Middle frontal gyrus (tissue), 1 donor: ENCODE data around the gene TUT4.

Source experiments
- DNase-seq: peaks from one replicate; pipeline ENCODE4 v3.0.0-alpha.2; 2015; ENCODE audit warnings: low spot score; ENCODE audit errors: extremely low spot score

Gene TUT4

GRCh38 chr1:52404975-52405338 is 147.9 kb downstream of the TUT4 start:
- no peak for DNase-seq

GRCh38 chr1:52404116-52404974 is 148.5 kb downstream of the TUT4 start, which contains the start of the genes ORC1 and PRPF38A:
Gene ORC1 (minus strand): TSS chr1:52404423. CDS start chr1:52402223, 2,200 bp downstream.
Gene PRPF38A (plus strand): TSS chr1:52404602. CDS start chr1:52404750, 148 bp downstream.
- peak; percentile 97 for DNase-seq

- no peak for DNase-seq
These were observed 149.3 kb downstream of the TUT4 start for GRCh38 chr1:52403566-52404115.

DNA sequence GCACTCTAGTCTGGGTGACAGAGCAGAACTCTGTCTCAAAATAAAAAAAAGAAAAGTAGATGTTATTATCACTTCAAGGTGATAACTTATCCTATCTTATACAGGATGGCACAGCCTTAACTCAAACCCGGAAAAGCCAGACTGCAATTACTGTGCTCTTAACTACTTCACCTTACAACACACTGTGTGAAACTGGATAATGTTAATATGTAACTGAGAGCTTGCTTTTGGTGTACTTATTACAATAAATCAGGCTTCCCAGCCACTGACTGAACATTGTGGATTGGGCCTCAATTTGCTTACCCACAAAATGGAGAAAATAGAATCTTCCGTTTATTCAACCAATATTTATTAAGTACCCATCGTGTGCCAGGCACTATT is 150.0 kb downstream of the TUT4 start:
- DNase-seq, result no peak

- no peak for DNase-seq
These were observed 152.8 kb downstream of the TUT4 start for GRCh38 chr1:52400131-52400530.

- no peak for DNase-seq
These were observed 153.3 kb downstream of the TUT4 start for GRCh38 chr1:52399629-52400028.

DNA sequence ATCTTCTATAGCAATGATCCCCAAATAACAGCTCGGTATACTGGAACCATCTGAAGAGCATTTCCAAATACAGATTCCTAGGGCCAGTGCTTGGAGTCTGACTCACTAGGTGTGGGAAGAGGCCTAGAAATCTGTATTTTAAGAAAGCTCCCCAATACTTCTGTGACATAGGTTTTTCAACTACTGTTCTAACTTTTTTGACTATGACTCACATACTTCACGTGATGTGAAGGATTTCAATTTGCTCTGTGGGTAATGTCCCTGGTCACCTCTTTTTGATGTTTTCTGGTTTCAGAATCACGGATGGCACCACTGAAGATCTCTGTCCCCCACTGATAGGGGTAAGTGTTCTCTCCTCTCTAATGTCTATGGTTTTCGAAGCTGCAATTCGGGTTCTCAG is 159.7 kb downstream of the TUT4 start:
- no peak for DNase-seq

DNA sequence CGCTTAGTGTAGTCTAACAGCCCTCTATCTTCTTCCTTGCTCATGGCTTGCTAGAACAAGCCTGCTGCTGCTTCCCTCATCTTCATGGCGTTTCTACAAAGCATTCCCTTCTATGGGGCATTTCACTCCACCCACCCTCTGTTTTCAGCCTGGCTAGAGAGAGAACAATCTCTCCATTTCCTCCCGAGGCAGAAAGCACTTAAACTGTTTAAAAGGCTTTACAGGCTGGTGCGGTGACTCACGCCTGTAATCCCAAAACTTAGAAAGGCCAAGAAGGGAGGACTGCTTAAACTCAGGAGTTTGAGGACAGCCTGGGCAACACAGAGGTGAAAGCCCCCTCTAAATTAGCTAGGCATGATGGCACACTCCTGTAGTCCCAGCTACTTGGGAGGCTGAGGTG is 166.4 kb downstream of the TUT4 start:
- no peak for DNase-seq

DNA sequence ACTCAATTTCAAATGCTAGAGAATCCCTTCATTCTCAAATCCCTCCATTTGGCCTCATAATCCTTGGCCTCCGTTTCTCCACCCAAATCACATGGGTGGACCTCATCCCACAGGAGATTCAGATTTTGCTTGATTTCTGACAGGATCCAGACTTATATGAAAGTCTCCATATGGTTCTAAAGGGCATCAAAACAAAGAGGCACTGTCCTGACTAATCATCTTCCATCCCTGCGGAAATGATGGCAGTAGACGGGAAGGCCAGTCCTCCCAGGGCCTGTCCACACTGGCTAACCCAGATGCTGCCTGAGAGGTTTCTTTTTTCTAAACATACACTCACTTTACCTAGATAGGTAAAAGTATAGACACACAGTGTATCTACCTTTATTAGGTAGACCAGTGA is 167.5 kb downstream of the TUT4 start:
- DNase-seq, result no peak
